Endothelial cell of hepatic sinusoid (primary cell): ENCODE results near the gene RUNX3.

Source experiments
- in situ Hi-C: cut with HindIII; loops from 2 replicates; pipeline ENCODE4 v1.10.0; 2017; ENCODE audit warnings: low sequenced_read_pairs

The RUNX3 gene

DNA sequence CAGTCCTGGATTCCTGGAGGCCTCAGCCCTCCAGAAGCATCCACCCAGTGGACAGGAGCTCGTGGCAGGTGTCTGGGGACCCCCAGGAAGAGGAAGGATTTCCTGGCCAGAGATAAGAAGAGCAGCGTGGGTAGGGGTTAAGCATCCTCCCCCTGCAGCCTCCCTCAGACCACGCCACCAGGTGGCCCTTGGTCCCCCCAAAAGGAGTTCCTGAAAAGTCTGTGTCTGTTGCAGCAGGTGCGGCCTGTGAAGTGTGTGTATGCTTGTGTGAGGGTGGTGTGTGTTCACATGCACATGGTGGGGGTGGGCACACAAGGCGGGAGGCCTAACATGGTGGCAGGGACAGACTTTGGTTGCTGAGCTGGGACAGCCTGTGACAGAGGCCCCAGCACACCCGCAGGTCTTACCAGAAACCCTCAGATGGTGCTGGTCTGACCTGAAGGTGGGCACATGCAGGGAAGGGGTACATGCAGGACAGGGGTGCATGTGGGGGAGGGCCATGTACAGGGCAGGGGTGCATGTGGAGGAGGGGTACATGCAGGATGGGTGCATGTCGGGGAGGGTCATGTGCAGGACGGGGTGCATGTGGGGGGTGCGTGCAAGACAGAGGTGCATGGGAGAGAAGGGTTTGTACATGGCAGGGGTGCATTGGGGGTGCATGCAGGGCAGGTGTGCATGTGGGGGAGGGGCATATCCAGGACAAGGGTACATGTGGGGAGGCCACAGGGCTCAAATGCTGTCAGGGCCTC lies 18.2 kb upstream of the RUNX3 start:
- in situ Hi-C loops, result loop anchor here (25.0 kb wide), 1 partner anchor 264 kb away; no protein-coding TSS in a partner anchor

GRCh38 chr1:24946861-24947658 lies 17.0 kb upstream of the RUNX3 start:
- in situ Hi-C loops, result loop anchor here (25.0 kb wide), 1 partner anchor 265 kb away; no protein-coding TSS in a partner anchor

GRCh38 chr1:24945354-24946326 lies 15.6 kb upstream of the RUNX3 start:
- in situ Hi-C loops, result loop anchor here (25.0 kb wide), 1 partner anchor 267 kb away; no protein-coding TSS in a partner anchor

DNA sequence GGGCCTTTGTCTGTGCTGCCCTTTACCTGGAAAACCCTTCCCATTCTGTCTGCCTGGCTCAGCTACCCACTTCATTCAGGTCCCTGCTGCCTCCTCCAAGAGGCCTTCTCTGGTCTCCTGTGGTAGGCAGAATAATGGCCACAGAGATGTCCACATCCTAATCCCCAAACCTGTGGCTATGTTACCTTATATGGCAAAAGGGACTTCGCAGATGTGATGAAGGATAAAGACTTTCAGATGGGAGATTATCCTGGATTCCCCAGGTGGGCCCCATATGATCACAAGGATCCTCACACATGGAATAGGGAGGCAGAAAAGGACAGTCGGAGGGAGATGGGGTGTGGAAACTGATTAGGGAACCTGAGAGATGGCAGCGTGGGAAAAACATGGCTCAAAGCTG lies 14.2 kb upstream of the RUNX3 start:
- in situ Hi-C loops, result loop anchor here (25.0 kb wide), 1 partner anchor 268 kb away; no protein-coding TSS in a partner anchor

GRCh38 chr1:24942789-24943188 lies 12.7 kb upstream of the RUNX3 start:
- in situ Hi-C loops, result loop anchor here (25.0 kb wide), 1 partner anchor 270 kb away; no protein-coding TSS in a partner anchor

- in situ Hi-C loops, result loop anchor here (25.0 kb wide), 1 partner anchor 271 kb away; no protein-coding TSS in a partner anchor
Measured at GRCh38 chr1:24941564-24941963, 11.5 kb upstream of the RUNX3 start.

DNA sequence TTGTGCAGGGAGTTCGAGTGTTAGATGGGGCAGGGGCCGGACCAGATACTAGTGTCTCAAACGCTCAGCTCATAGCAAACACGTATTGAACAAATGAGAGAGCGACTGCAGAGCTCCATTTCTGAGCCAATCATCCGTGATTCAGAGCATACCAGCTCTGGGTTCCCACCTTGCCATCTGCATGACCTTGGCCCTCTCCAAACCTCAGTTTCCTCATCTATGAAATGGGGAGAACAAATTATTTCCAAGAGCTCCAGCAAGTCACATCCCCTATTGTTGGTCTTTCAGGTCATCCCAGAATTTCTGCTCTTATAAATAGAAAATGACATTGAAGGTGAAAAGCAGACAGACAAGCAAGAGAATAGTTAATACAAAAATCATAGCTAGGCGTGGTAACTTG lies 10.2 kb upstream of the RUNX3 start:
- in situ Hi-C loops, result loop anchor here (25.0 kb wide), 1 partner anchor 272 kb away; no protein-coding TSS in a partner anchor

DNA sequence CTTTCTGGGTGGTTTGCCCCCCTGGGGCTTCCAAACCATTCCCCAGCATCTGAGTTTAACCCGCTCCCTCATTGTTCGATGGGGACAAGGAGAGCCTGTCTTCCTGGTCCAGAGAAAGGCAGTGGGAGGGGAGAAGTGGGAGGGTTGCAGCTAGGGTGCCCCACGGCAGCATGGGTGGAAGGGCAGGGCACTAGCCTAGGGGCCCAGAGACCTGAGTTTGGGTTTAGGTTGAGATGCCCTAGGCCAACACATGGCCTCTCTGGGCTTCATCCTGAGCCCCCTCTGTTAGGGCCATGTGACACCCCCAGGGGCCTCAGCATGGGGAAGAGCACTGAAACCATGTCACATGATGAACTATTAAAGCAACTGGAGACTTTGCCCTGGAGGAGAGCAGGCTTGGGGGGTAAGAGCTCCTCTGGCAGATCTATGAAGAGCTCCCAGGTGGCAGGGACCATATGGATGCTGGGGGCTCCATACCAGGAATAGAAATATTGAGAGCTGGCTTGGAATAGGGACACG lies 9.7 kb upstream of the RUNX3 start:
- in situ Hi-C loops, result loop anchor here (25.0 kb wide), 1 partner anchor 273 kb away; no protein-coding TSS in a partner anchor

DNA sequence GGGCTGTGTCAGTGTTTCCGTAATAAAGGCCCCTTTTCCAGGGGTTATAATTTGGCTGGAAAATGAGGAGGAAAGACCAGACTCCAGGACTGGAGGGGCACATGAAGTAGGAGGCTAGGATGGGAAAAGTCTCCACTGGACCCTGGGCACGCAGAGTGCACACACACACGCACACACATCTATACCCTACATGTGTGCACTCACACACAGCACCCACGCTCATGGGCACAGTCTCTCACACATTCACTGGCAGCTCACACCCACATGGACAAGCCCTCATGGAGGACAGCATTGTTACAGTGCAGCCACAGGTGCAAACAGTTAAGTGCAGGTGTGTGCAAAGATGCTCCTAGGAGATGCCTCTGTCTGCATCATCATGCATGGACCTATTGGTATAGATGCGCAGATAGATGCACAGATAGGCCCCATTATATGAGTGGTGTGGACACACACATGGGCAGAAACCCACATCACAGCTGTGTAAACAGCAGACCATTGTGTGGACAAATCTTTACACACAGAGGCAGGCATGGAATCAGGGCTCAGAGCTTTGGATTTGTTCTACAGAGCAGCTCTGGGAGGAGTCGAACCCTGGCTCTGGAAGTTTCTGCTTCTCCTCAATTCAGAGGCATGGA lies 9.1 kb upstream of the RUNX3 start:
- in situ Hi-C loops, result loop anchor here (25.0 kb wide), 1 partner anchor 273 kb away; no protein-coding TSS in a partner anchor

- in situ Hi-C loops, result loop anchor here (25.0 kb wide), 1 partner anchor 274 kb away; no protein-coding TSS in a partner anchor
Measured at GRCh38 chr1:24938276-24938675, 8.2 kb upstream of the RUNX3 start.

- in situ Hi-C loops, result loop anchor here (25.0 kb wide), 1 partner anchor 276 kb away; no protein-coding TSS in a partner anchor
Measured at GRCh38 chr1:24936684-24937083, 6.6 kb upstream of the RUNX3 start.

GRCh38 chr1:24935615-24936484 lies 5.8 kb upstream of the RUNX3 start:
- in situ Hi-C loops, result loop anchor here (25.0 kb wide), 1 partner anchor 276 kb away; no protein-coding TSS in a partner anchor

DNA sequence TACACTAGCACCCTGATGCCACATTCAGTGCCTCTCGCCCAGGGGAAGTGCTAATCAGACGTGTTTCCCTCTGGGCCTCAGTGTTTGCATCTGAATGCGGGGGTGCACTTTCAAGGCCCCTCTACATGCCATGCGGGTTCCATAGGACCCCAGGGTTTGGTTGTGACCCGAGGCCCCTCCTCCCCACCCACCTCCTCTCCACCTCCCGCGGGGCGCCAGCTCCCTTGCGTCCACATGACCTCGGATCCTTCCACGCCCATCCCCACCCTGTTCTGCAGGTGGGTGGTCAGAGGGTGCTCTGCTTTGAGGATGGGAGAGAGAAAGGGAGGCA lies 5.1 kb upstream of the RUNX3 start:
- in situ Hi-C loops, result loop anchor here (25.0 kb wide), 1 partner anchor 277 kb away; no protein-coding TSS in a partner anchor

DNA sequence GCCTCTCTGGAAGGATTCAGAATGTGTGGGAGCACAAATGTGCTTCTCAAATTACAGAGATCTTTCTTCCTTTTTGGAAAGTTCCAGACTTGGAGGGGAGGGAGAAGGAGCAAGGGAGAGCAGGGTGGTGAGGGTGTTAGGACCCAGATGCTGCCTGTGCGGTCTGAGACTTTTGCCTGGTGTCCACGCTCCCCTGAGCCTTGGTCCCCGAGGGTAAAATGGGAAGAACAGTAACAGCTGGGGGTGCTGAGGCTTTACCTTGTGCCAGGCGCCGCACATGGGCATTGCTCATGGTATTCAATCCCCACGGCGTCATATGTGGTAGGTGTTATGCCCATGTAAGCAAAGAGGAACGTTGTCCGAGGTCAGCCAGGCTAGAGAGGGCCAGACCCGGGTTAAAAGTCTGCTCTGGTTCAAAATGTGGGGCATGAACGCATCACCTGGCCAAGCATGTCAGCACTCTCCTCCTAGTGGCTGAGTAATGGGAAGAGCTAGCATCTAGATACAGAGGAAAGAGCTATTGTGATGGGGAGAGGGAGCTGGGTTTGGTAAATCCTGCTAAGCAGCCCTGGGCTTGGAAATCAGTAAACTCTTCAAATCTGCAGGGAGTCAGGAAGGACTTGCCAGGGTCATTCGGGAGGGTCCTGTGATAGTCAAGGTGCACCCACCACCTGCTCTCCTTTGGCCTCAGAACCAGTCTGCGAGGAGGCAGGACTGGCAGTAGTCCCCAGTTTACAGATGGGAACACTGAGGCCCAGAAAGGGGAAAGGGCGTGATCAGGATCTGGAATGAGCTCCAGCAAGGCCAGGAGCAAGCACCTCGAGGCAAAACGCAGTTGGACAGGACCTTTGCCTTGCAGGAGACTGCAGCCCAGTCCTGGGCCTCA lies 4.5 kb upstream of the RUNX3 start:
- in situ Hi-C loops, result loop anchor here (5.0 to 25.0 kb wide), 2 partner anchors 53 to 278 kb away; no protein-coding TSS in a partner anchor

DNA sequence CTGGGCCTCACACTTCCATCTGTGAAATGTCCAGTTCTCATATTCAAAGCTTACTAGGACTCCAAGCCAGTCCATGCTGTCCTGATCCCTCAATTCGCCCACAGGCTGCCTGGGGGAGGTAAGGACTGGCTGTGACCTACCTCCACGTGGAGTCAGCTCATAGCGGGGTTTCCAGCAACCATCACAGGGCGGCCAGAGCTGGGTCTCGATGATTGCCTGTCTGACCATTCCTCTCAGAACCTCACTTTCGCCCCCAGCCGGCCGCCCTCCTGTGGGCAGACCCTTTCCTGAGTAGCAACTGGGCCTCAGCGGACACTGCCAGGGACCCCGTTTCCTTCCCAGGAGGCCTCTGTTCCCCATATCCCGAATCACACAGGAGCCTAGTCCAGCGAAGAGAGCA lies 3.4 kb upstream of the RUNX3 start:
- in situ Hi-C loops, result loop anchor here (5.0 to 25.0 kb wide), 2 partner anchors 54 to 279 kb away; no protein-coding TSS in a partner anchor

- in situ Hi-C loops, result loop anchor here (5.0 to 25.0 kb wide), 2 partner anchors 54 to 279 kb away; no protein-coding TSS in a partner anchor
Measured at GRCh38 chr1:24932725-24933294, 2.7 kb upstream of the RUNX3 start.

GRCh38 chr1:24932284-24932683 lies 2.2 kb upstream of the RUNX3 start:
- in situ Hi-C loops, result loop anchor here (5.0 to 25.0 kb wide), 2 partner anchors 55 to 280 kb away; no protein-coding TSS in a partner anchor
